GM18526 (cell line): ENCODE measurements around the gene FTL.
A peak's percentile ranks its signal among the peaks of the same experiment; 100 is the strongest.

Source experiments
- POLR2A ChIP-seq: IDR thresholded peaks from 3 replicates; pipeline ENCODE4 v1.6.1; 2011; ENCODE audit not compliant: insufficient read length; ENCODE audit errors: extremely low read depth

Gene FTL

GRCh38 chr19:48961051-48961649 is 4.0 kb upstream of the FTL start:
- TF ChIP-seq POLR2A, result no peak

DNA sequence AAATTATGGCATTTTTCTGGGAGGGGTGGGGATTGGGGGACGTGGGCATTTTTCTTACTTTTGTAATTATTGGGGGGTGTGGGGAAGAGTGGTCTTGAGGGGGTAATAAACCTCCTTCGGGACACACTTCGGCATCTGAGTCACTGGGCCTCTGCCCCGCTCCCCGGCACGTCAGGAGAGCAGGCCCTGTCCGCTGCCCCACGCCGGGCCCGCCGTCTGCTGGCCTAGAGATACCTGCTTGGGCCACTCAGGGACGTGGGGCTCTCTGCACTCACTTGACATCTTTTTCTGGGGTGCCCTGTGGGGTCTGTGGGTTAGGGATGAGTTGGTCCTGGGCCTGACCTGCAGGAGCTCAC is 3.5 kb upstream of the FTL start:
- TF ChIP-seq POLR2A, result no peak

DNA sequence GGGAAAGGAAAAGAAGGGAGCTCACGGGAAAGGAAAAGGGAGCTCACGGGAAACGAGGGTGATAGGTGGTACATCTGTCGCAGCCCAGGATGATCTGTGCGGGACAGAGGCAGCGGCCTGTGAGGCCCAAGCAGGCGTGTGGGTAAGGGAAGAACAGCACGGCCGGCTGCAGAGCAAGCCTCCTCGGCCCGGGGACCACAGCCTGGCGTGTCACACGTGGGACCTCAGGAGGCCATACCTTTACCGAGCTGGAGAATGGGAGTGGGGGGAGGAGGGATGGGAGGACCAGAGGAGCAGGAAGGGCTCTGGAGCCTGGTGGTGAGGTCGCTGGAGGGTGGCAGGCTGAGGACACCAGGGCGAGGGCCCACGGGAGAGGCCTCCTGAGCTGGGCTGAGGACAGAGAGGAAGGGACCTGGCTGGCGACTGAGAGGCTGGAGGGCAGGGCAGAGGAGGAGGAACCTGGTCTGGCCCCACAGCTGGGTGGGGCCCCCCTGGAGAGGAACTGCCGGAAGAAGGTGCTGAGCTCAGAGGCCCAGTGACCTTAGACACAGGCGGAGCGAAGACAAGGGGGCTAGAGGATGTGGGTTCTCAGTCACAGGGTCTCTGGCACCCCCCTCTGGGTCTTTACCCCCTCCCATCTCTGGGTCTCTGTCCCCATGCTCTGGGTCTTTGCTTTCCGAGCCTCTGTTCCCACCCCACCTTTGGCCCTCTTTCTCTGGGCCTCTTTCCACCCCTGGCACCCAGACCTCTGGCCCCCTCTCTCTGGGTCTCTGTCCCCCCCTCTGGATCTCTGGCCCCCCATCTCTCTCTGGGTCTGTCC is 2.9 kb upstream of the FTL start:
- peak; percentile 82 for TF ChIP-seq POLR2A

DNA sequence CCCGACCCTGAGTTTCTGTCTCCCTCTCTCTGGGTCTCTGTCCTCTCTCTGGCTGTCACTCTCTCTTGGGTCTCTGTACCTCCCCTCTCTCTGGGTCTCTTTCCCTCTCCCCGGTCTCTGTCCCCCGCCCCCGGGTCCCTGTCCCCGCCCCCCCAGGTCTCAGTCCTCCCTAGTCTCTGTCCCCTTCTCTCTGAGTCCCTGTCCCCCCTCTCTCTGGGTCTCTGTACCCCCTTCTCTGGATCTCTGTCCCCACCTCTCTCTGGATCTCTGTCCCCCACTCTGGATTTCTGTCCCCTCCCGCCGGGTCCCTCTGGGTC is 2.3 kb upstream of the FTL start:
- TF ChIP-seq POLR2A, result no peak

DNA sequence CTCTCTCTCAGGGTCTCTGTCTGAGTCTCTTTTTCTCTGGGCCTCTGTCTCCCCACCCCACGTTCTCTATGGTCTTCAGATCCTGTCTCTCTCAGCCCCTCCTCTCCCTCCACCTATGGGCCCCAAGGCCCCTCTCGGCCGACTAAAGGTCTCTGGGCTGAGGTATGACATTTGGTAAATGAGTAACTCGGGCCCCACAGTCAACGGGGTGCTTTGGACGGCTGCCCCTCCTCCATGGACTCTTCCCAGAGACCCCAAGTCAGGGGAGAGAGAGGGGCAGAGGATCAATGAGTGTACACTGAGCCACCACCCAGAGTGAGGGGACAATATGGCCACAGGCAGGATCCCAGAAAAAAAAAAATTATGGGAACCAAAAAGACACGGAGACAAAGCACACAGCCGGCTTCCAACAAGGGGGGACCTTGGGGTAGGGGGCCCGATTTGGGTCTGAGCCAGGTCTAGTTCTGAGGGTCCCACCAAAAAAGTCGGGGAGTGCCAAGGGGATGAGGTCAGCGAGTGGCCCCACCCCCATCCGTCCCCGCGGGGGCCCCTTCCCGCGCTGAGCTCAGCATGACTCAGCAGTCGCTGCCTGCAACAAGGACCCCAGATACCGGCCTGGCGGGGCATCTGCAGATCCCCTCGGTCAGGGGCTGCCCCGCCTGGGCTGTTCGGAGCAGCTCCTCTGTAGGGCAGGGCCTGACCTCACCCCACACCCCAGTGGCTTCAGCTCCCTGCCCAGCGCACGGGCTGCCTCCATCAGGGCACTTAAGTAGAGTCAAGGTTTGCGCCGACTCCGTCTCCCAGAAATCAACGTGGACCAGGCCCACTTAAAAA is 1.5 kb upstream of the FTL start:
- TF ChIP-seq POLR2A, result peak; percentile 81

- TF ChIP-seq POLR2A, result no peak
Observed at GRCh38 chr19:48964205-48965039, 687 bp upstream of the FTL start.

GRCh38 chr19:48965806-48966540 is 864 bp downstream of the FTL start:
- TF ChIP-seq POLR2A, result peak; percentile 42

DNA sequence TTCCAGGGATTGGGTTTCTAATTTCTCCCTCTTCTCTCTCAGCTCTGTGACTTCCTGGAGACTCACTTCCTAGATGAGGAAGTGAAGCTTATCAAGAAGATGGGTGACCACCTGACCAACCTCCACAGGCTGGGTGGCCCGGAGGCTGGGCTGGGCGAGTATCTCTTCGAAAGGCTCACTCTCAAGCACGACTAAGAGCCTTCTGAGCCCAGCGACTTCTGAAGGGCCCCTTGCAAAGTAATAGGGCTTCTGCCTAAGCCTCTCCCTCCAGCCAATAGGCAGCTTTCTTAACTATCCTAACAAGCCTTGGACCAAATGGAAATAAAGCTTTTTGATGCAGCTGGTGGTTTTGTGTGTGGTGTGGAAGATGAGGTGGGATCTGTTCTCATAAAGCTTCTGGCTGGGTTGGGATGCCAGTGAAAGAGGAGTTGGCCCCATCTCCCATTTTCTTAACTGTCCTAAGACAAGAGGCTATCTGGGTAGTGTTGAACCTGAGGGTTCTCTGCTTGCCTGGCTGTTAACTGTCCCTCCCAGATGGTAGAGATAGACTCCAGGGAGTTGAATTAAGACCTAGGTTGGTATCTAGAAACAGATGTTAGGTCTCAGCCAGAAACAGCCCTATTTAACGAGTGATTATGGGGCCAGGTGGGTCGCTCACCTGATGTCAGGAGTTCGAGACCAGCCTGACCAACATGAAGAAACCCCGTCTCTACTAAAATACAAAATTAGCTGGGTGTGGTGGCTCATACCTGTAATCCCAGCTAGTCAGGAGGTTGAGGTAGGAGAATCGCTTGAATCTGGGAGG is 1.6 kb downstream of the FTL start:
- TF ChIP-seq POLR2A, result no peak

GRCh38 chr19:48967346-48968178 is 2.5 kb downstream of the FTL start:
- TF ChIP-seq POLR2A, result no peak

GRCh38 chr19:48968179-48968661 is 3.1 kb downstream of the FTL start:
- no peak for TF ChIP-seq POLR2A

- TF ChIP-seq POLR2A, result no peak
Observed at GRCh38 chr19:48968813-48969218, 3.7 kb downstream of the FTL start.

DNA sequence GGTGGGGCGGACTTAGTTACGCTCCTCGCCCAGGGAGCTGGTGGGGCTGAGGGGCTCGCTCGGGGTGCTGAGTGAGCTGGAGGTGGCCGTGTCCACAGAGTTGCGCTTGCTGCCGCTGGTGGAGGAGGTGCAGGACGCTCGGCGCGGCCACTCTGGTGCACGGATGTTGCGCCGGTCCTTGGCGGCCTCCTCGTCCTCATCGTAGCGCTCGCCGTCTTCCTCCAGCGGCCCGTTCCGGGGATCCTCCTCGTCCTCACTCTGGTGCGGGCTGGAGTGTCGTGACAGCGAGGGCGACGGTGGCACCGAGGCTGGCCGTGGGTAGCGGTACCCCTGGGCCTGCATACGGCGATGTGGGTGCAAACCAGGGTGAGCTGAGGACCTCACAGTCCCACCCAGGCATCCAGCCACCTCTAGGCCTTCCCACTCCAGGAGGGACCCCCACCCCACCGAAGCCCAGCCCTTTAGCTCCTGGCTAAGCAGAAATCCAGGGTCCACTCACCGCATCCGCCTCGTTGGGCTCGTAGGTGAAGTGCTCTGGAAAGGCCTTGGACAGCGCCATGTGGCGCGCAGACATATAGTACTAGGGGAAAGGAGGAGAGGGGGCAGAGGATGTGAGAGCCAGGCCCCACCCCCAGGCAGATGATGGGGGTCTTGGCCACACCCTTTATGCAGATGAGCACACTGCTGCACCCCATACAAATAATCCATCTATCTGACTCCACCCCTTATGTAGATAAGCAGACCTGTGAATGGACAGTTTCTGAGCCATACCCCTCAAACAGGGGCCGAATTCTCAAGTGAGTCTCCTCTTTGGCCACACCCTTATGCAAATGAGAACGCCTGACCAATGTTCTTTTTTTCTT is 4.4 kb downstream of the FTL start:
- TF ChIP-seq POLR2A, result no peak

GRCh38 chr19:48970139-48970766 is 5.1 kb downstream of the FTL start:
- TF ChIP-seq POLR2A, result no peak
